HG02588 (cell line): ENCODE measurements around the gene KNDC1.
"Not testable (repeated sequence)": the region's sequence is repeated elsewhere in the genome, so short reads cannot be mapped to it uniquely, and the experiment has no call there.

ENCODE experiments used
- ATAC-seq: cut with Tn5 transposase; IDR thresholded peaks from one replicate; pipeline ENCODE4 v1.9.1; 2021; ENCODE audit warnings: mild to moderate bottlenecking, moderate library complexity; ENCODE audit not compliant: unreplicated experiment

The KNDC1 gene

DNA sequence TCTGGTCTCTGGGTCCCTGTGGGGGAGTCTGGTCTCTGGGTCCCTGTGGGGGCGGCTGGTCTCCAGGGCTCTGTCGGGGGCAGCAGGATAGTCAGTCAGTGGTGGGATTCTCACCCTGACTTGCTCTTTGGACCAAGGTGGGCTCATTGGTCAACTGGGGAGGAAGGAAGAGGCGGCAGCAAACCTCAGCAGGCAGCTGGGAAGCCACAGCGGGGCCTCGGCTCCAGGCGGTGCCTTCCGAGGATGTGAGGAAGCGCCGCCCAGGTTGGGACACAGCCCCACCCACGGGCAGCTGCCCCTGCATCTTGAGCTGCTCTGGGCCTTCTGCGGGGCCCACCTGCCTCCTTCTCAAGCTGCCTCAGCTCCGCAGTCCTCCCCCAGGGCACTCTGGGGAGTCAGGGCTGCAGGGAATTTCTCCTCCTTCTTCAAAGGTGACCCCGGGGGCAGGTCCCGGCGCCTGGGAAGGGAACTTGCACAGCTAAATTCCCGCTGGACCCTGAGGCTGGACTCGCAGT, 20.4 kb upstream of the KNDC1 start:
- ATAC-seq: no peak

DNA sequence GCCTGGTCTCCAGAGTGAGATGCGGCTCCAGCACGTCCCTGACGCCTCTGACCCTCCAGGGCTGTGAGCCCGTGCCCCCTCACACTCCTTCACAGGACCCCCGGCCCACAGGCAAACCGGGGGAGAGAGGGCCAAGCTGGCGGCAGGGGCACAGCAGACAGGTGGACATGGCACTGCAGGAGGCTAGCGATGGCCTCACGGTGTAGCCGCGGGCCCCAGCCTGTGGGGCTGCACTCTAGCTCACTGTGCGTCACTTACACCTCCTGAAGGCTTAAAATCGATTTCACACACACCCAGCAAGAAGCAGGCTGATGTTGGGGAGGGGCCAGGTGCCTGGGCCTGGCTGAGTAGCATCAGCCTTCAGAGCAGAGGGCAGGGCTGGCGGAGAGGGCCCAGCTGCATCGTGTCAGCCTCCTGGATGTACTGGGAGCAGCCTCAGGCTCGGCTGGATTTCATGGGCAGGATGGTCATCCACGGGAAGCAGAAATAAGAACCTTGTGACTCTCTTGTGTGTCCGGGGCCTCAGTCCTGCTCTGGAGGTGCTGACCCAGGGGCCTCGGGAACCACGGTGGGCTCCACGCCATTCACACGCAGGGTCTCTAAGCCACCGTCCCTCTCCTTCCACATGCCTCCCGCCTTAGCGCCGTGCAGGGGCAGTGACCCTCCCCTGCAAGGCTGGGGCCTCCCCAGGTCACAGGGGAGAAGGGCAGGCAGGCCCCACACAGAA, 19.4 kb upstream of the KNDC1 start:
- ATAC-seq: no peak

DNA sequence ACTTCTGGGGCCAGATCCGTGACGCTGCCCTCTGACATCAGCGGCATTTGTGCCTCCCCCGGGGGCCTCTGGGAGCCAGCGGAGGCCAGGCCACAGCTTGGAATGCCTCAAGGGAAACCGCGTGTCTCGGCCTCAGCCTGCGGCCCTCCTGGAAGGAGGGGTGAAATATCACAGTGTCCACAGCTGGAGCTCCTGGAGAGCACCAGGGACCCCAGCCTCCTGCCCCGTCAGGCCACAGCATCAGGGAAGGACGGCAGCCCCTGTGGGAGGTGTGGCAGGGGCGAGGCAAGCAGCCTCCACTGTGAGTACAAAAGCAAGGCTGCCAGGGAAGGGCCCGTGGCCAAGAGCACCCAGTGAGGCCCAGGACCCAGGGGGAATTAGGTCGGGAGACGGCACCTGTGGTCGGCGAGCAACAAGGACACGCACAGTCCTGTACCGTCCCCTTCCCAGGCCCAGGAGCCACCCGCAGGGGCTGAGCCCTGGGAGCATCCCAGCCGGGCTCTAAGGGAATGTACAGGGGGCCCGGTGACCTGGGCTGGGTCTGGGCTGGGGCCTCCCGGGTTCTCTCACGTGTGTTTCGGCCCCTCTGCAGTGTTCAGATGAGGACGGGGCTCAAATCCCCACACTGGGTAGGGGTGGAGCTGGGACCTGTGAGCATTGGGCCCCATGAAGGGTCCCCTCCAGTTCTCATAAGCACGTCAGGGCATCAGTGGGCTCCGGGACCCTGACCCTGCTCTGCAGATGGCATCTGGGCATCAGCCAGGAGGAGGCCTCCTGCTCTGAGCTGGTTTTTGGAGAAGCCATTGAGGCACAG, 18.7 kb upstream of the KNDC1 start:
- no peak for ATAC-seq

DNA sequence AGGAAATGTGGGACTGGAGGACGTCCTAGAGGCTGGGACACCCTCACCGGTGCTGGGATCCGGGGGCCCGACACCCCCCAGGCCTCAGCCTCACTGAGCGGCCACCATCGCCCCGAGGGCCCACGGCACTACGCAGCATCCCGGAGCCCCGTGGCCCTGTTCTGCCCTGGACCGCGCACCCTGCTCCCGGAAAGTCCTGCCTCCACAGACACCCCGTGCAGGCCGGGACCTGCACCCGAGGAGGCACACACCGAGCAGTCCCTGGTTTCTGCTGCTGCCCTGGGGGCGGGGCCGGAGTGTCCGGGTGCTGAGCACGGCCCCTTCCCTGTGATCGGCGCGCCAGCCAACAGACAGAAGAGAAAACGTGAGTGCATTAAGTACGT, 18.1 kb upstream of the KNDC1 start:
- ATAC-seq: no peak

DNA sequence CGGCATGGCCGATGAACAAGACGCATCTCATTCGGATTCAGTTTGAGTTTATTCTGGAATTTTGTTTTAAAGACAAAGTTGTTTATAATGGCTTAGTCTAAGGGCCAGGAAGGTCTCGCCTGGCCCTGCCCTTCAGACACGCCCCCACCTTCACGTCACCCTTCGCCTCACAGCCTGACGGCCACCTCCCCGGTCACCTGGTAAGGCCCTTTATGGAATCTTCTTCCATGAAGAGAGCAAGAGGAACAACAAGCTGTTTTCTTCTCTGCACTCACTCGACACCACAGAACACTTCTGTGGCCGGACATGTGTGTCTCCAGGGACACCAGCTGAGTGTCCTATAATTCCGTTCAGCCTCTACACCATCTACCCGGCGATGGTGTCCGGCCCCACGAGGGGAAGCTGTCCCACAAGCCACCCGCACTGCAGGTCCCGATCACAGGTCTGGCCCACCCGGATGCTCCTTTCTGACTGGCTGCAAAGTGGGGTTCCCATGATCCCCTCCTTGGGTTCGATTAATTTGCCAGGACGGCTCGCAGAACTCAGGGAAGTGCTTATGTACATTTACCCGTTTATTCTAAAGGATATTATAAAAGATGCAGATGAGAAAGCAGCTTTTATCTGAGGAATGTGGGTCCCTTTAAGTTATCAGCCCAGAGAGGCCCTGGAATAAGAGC, 17.4 kb upstream of the KNDC1 start:
- ATAC-seq: no peak

DNA sequence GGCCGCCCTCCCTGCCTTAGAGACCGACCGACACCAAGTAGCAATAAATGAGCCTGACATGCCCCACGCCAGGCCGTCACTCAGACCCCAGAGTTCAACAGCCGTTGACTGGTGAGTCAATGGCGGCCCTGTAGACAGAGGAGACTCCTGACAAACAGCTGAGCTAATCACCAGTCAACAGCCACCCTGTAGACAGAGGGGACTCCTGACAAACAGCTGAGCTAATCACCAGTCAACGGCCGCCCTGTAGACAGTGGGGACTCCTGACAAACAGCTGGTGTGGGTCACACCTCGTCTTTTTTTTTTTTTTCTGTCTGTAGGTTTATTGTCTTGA, 16.9 kb upstream of the KNDC1 start:
- ATAC-seq: no peak

DNA sequence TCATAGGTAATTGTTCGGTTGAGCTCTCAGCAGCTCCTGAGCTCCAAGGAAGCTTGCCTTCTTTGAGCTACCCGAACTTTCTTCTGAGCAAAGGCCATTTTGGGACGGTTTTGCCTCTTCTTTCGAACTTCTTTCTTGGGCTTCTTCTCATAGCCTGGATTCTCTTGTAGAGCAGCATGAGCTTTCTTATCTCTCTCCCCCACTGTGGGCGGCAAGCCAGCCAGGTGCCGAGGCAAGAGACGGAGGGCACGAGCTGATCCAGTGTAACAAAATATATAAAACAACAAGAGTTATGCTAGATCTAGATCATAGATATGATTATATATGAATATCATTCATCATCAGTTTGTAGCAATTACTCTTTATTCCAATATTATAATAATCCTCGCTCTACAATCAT, 16.5 kb upstream of the KNDC1 start:
- no peak for ATAC-seq

DNA sequence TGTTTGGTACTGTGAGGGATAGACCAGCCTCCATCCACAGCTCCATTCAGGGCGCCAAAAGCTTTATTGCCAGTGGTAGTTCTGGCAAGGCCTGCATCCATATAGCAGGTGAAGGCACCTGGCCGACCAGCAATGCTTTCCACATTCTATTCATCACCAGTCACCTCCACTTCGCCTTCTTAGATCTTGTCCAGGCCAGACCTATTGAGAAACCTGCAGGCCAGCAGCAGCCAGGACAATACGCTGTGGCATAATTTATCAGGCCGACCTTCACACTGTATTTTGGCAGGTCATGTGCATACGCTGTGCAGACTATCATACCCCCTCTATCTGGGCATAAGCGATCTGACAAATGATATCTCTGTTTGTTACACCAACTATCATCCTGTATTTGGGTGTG, 15.2 kb upstream of the KNDC1 start:
- ATAC-seq: no peak

DNA sequence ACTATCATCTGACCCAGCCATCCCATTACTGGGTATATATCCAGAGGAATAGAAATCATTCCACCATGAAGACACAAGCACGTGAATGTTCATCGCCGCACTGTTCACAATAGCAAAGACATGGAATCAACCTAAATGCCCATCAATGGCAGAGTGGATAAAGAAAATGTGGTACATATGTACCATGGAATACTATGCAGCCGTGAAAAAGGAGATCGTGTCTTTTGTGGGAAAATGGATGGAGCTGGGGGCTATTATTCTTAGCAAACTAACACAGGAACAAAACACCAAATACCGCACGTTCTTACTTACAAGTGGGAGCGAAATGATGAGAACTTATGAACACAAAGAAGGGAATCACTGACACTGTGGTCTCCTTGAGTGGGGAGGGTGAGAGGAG, 9.8 kb upstream of the KNDC1 start:
- no peak for ATAC-seq

DNA sequence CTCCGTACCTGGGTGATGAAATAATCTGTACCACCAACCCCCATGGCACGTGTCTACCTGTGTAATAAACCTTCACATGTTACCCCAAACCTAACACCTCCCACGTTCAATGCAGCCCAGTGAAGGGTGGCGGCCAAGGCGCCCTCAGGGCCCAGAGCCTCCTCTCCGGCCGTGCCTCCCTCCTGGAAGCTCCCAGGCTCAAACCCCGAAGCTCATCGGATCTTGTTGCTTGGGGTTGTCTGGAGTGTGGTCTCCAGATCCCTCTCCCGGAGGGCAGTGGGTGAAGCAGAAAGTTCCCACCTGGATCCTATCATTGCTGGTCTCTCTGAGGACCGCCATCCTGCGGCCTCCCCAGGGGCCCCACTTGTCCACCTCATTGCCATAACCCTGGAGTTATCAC, 9.4 kb upstream of the KNDC1 start:
- ATAC-seq: no peak

DNA sequence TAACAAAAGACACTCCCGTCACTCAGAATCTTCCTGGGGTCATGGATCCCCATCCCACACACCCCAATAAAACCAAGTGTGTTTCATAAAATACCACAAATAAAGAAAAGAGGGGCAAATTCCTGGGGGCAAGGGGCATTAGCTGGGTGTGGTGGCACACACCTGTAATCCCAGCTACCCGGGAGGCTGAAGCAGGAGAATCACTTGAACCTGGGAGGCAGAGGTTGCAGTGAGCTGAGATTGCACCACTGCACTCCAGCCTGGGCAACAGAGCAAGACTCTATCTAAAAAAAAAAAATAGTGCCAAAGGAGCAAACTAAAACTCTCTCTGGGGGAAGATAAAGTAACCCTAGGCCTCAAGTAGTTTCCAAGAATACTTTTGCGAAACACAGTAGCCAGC, 8.9 kb upstream of the KNDC1 start:
- ATAC-seq: not testable (repeated sequence)

DNA sequence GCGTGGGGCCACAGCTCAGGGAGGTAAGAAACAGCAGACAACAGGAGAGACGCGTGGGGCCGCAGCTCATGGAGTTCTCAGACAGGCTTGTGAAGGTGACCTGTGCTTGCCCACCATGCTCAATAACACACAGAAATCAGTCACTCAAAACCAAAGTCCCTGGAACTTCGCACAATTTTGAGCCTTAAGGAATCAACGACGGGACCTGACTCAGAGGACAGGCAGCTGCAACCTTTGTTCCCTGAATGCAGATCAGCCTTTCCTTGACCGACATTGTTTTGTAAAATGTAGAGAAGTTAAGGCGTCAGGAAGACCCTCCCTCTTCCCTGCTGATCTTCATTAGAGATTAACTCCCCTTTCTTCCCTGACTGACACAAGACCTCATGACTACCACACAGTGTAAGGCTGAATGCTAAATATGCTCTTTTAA, 8.5 kb upstream of the KNDC1 start:
- no peak for ATAC-seq

DNA sequence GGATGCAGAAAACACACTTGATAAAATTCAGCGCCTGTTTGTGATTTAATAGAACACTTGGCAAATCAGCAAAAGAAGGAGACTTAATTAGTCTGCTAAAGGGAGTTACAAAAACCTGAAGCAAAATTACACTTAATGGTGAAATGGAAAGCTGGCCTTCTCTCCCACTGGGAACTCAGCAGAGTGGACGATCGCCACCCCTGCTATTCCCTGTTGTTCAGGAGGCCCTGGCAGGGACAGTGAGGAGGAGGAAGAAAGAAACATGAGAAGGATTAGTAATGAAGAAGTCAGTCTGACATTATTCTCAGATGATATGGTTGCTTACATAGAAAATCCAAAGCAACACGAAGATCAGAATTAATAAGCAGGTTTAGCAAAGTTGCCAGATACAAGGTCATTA, 5.6 kb upstream of the KNDC1 start:
- no peak for ATAC-seq

DNA sequence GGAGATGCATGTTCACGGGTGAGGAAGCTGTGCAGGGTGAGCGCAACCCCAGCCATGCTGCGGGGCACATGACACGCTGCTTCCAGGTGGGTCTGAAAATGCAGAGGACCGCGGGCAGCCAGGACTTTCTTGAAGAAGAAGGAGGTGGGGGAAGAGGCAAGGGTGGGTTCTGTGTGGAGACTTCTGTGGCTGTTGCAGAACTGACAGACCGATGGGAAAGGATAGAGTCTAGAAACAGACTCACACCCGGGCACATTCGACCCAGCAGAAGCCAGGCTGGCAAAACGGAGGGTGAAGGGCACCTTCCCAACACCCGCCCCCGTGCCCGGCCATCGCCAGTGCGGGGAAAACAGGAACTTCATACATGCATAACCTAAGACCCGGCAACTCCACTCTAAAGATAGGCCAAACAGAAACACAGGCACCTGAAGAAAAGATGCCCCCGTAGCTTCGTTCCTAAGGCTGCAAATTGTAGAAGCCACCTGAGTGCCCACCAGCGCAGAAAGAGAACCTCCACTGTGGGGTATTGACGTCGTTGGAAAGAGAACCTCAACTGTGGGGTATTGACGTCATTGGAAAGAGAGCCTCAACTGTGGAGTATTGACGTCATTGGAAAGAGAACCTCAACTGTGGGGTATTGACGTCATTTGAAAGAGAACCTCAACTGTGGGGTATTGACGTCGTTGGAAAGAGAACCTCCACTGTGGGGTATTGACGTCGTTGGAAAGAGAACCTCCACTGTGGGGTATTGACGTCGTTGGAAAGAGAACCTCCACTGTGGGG, 4.8 kb upstream of the KNDC1 start:
- ATAC-seq: no peak

DNA sequence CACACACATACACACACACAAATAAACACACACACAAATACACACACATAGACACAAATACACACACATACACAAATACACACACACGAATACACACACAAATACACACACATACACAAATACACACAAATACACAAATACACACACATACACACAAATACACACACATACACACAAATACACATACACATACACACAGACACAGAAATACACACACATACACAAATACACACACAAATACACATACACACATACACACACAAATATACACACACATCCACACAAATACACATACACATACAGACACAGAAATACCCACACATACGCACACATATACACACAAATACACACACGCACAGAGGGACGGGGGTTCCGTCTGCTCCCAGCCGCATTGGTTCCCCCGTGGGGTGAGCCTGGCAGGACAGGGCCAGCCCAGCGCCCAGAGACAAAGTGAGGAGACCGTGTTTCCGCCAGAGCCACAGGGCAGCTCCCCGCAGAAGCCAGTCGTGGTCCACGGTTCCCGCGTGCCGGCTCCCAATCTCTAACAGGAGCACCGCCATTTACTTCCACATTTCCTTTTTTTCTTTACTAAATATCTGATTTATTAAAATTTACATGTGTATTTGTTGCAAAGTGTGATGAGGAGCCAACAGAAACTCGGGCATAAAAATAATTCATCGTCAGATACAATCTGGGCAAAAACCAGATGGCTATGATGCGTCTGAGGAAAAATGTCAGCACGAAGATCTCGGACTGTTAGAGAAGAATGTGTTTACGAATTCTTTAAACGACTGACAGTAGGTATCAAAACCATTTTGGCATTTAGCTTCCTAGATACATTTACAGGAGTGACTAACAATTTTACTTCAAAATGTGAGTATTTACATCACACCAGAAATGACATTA, 3.1 kb upstream of the KNDC1 start:
- ATAC-seq: no peak

DNA sequence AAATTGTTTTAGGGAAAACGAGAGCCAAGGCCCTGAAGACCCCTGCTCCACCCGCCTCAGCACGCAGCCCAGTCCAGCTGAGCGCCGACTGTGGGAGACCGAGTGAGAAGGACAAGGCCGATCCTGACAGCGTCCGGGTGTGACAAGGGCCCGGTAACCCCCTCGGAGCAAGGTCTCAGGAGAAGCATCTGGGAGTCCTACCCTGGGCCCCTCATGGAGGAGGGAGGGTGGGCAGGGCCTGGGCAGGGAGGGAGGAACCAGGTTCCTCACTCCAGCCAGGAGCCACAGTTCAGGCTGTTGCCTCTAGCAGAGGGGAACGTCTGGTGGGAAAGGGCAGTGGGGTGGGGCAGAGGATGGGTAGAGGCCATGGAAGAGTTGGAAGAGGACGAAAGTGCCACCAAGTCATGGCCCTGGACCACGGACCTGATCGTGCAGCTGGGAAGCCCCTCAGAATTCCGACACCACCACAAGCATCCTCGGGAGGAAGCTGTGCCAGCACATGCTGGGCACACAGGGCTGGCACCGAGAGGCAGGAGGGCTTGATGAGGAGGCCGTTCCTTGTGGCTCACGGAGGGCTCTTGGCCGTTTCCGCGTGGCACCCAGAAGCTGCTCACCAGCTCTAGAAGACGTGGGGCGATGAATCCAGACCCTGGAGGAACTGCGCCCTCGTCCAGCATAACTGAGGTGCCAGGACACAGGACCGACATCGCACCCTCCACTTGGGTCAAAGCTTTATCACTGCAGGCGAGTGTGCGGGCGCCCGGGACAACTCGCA, 2.2 kb upstream of the KNDC1 start:
- no peak for ATAC-seq

DNA sequence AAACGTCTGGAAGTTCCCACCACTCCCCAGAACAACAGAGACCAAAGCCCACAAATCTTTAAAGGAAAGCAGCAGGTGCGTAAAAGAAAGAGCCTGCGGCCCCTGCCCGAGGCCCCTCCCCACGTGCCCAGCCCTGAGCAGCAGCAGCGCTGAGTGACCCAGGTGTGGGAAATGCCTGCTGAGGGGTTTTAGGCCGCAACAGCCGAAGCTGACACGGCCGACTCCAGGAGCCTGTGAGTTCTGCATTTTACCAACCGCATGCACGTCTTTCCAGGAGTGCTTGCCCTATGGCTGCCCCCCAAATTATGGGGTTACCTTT, 1.6 kb upstream of the KNDC1 start:
- no peak for ATAC-seq

DNA sequence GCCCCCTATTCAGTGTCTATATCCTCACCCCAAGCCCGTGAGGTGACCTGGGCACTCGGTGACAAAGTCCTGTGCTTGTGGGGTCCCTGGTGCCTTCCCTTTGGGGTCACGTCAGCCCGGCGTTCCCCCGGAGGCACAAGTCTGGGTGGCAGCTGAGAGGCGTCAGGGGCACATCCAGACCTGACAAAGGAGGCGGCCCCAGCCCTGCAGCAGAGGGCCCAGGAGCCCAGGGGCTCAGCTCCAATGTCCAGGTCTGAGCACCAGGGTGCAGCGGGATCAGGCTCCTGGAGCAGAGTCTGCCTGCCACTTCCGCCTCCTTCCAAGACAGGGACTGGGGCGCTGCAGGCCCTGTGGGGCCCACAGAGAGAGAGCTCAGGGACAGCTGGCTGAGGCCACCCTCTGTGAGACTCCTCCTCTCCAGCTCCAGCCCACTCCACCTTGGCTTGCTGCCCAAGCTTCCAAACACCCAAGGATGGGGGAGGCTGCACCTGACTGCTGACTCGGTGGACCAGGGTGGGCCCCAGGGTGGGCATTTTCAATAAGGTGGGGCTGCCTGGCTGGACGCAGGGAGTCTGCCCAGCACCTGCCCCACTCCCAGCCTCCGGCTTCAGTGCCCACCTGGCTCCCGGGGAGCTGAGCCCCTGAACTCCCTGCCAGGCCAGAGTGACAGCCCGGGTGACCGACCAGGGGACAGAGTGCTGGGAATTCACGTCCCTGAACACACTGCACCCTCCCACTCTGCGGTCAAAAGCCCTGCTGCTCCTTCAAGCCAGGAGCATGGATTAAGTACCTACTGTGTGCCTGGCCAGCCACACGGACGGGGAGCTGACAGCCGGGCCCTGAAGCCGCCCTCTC, 1.0 kb upstream of the KNDC1 start:
- no peak for ATAC-seq

DNA sequence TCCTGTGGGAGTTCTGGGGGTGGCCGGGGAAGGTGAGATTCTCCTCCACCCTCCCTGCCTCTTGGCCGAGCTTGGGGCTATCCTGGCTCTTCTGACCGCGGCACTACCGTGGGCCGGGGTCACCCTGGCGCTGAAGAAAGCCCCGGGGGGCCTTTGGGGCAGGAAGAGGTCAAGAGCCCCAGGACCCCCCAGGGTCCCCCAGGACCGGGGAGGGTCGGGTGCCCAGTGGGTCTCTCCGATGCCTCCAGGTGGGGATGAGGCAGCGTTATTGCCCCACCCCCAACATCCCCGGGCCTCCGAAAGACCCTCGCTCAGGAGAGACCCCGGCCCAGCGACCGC, 439 bp upstream of the KNDC1 start:
- ATAC-seq: no peak
